ENCODE data around the gene COL6A3.

- no peak for TF ChIP-seq CTCF (tag by site-specific recombination; IDR thresholded peaks at IDR 0.05)
- no peak for TF ChIP-seq REST (tag by site-specific recombination; IDR thresholded peaks at IDR 0.05)
- no peak for TF ChIP-seq ZNF114 (tag by site-specific recombination; IDR thresholded peaks at IDR 0.05)
- TF ChIP-seq KLF1 (tag by site-specific recombination; IDR thresholded peaks at IDR 0.05), result no peak
- no peak for TF ChIP-seq ZNF280D (tag by site-specific recombination; IDR thresholded peaks at IDR 0.05)
- TF ChIP-seq ZNF416 (tag by site-specific recombination; IDR thresholded peaks at IDR 0.05), result no peak
- no peak for TF ChIP-seq ZNF24 (tag by site-specific recombination; IDR thresholded peaks at IDR 0.05)
- no peak for TF ChIP-seq BCL11A (tag by site-specific recombination; IDR thresholded peaks at IDR 0.05; ENCODE audit: low read depth)
- TF ChIP-seq ZNF639 (tag by site-specific recombination; IDR thresholded peaks at IDR 0.05), result no peak
- TF ChIP-seq ZBTB49 (tag by site-specific recombination; IDR thresholded peaks at IDR 0.05; ENCODE audit: low read depth), result no peak
- TF ChIP-seq ZBTB8A (tag by site-specific recombination; IDR thresholded peaks at IDR 0.05), result no peak
- no peak for TF ChIP-seq ZNF391 (tag by site-specific recombination; IDR thresholded peaks at IDR 0.05; ENCODE audit: borderline replicate concordance, low read depth)
- no peak for TF ChIP-seq ZNF398 (tag by site-specific recombination; IDR thresholded peaks at IDR 0.05)
Observed at GRCh38 chr2:237444071-237444470, 30.1 kb upstream of the COL6A3 start.
